Activated B cell treated with CpG ODN at 0.5 μM for 24 hours (primary cell): ENCODE measurements around the gene PLP2. TPM values are rescaled to one million over a fixed set of nuclear protein-coding genes. Genes with fewer than 3 reads are reported as not detected.

ENCODE experiments used
- ATAC-seq: fragments of 200-7000 bp; cut with Tn5 transposase; one replicate; pipeline ENCODE4 v1.10.0; 2021; ENCODE audit warnings: low read depth, mild to moderate bottlenecking, moderate library complexity
- CTCF ChIA-PET: fragments of 350-600 bp; sonication (Branson Sonifier 250); formaldehyde crosslinking; loops from one replicate; lab custom pipeline; 2021; ENCODE audit warnings: antibody characterized with exemption; lab: Charles Lee
- POLR2A ChIA-PET: fragments of 350-600 bp; sonication (Branson Sonifier 250); formaldehyde crosslinking; loops from one replicate; lab custom pipeline; 2021; ENCODE audit warnings: antibody characterized with exemption; lab: Charles Lee
- DNase-seq: peaks from one replicate; pipeline ENCODE4 v3.0.0; 2022
- H3K27ac Mint-ChIP-seq: one replicate; pipeline ENCODE4 v1.8.0; 2020; ENCODE audit warnings: mixed read lengths
- H3K27me3 Mint-ChIP-seq: one replicate; pipeline ENCODE4 v1.8.0; 2021; ENCODE audit warnings: mixed read lengths
- H3K36me3 Mint-ChIP-seq: one replicate; pipeline ENCODE4 v1.8.0; 2021; ENCODE audit warnings: low read depth, mixed read lengths
- H3K4me1 Mint-ChIP-seq: one replicate; pipeline ENCODE4 v1.8.0; 2021; ENCODE audit warnings: mixed read lengths
- H3K4me3 Mint-ChIP-seq: one replicate; pipeline ENCODE4 v1.8.0; 2020; ENCODE audit warnings: mild to moderate bottlenecking, mixed read lengths
- H3K9me3 Mint-ChIP-seq: one replicate; pipeline ENCODE4 v1.8.0; 2020; ENCODE audit warnings: mixed read lengths
- CTCF ChIP-seq: fragments of 200-600 bp; IDR thresholded peaks from one replicate; pipeline ENCODE4 v1.8.0; 2022; ENCODE audit warnings: antibody characterized with exemption, mild to moderate bottlenecking
- intact Hi-C: fragments of 100-400 bp; cut with micrococcal nuclease; formaldehyde crosslinking; loops from one replicate; pipeline ENCODE4 v1.15.1; 2024
- total RNA-seq: library from RNA; stranded (reverse); gene quantifications from 2 replicates; pipeline ENCODE4 v1.2.3, GENCODE V29; 2022

The PLP2 gene
- total RNA-seq, 1 donor from 2014 or later = 97.2 TPM

GRCh38 chrX:49164589-49165360 is 6.9 kb upstream of the PLP2 start:
- H3K27ac Mint-ChIP-seq = peak overlapping the region; percentile 92
- H3K9me3 Mint-ChIP-seq = no peaks in the 10 kb centered on the region
- no peaks in the 10 kb centered on the region for H3K27me3 Mint-ChIP-seq
- TF ChIP-seq CTCF = no peak
- DNase-seq (no peak), ATAC-seq (no peak)
- intact Hi-C loops = loop anchor here (1.0 to 10.0 kb wide), 3 partner anchors 8 to 87 kb away; partner anchors contain the start of gene WDR45
- peaks cover 35% of the 10 kb centered on the region for H3K4me1 Mint-ChIP-seq
- H3K4me3 Mint-ChIP-seq = peak overlapping the region; percentile 83
- no peaks in the 10 kb centered on the region for H3K36me3 Mint-ChIP-seq
- POLR2A ChIA-PET = interaction anchor here (0.9 to 1.2 kb wide), 2 partner anchors 21 to 245 kb away, joined by 3 read pairs; no protein-coding TSS in a partner anchor
- CTCF ChIA-PET = interaction anchor here (1.3 kb wide), 1 partner anchor 23 kb away, joined by 4 read pairs; no protein-coding TSS in a partner anchor

- ChIA-PET POLR2A (interaction anchor here (0.5 to 4.6 kb wide), 21 partner anchors 11 to 1976 kb away, joined by 3 to 48 read pairs (median 4); partner anchors contain the start of genes CCDC22, GPKOW, GRIPAP1 and PPP1R3F), CTCF (interaction anchor here (0.8 to 3.2 kb wide), 4 partner anchors 10 to 26 kb away, joined by 3 to 10 read pairs (median 6); no protein-coding TSS in a partner anchor)
- intact Hi-C loops = loop anchor here (1.0 to 10.0 kb wide), 5 partner anchors 10 to 103 kb away; partner anchors contain the start of genes PPP1R3F, PRICKLE3 and WDR45
- Mint-ChIP-seq H3K36me3 (no peaks in the 10 kb centered on the region), H3K27me3 (no peaks in the 10 kb centered on the region), H3K4me3 (peak overlapping the region; percentile 74), H3K4me1 (peaks cover 35% of the 10 kb centered on the region), H3K27ac (peak overlapping the region; percentile 94), H3K9me3 (no peaks in the 10 kb centered on the region)
- TF ChIP-seq CTCF = no peak
- DNase-seq = peak; percentile 53
- ATAC-seq = peak; percentile 61
Observed at GRCh38 chrX:49165901-49166881, 5.5 kb upstream of the PLP2 start.

GRCh38 chrX:49166914-49167739 is 4.6 kb upstream of the PLP2 start:
- DNase-seq (peak; percentile 50), ATAC-seq (peak; percentile 28)
- no peaks in the 10 kb centered on the region for H3K27me3 Mint-ChIP-seq
- peak overlapping the region; percentile 74 for H3K4me3 Mint-ChIP-seq
- ChIA-PET CTCF (interaction anchor here (0.8 to 3.2 kb wide), 4 partner anchors 11 to 25 kb away, joined by 3 to 10 read pairs (median 6); no protein-coding TSS in a partner anchor), POLR2A (interaction anchor here (0.5 to 4.6 kb wide), 19 partner anchors 10 to 1976 kb away, joined by 3 to 48 read pairs (median 6); partner anchors contain the start of genes CCDC22, PPP1R3F, RBM3 and WDR45)
- peak overlapping the region; percentile 94 for H3K27ac Mint-ChIP-seq
- no peaks in the 10 kb centered on the region for H3K36me3 Mint-ChIP-seq
- intact Hi-C loops = loop anchor here (1.0 to 10.0 kb wide), 7 partner anchors 11 to 102 kb away; partner anchors contain the start of genes GPKOW, PPP1R3F, PRICKLE3 and WDR45
- H3K4me1 Mint-ChIP-seq = peaks cover 38% of the 10 kb centered on the region
- no peak for TF ChIP-seq CTCF
- H3K9me3 Mint-ChIP-seq = no peaks in the 10 kb centered on the region

- Mint-ChIP-seq H3K4me1 (peaks cover 39% of the 10 kb centered on the region), H3K27me3 (no peaks in the 10 kb centered on the region), H3K4me3 (peak overlapping the region; percentile 74), H3K9me3 (no peaks in the 10 kb centered on the region), H3K27ac (peak overlapping the region; percentile 94), H3K36me3 (peaks cover 3% of the 10 kb centered on the region)
- ChIA-PET POLR2A (interaction anchor here (0.7 to 4.6 kb wide), 9 partner anchors 9 to 430 kb away, joined by 3 to 48 read pairs (median 6); partner anchors contain the start of genes PPP1R3F and WDR45), CTCF (interaction anchor here (2.0 to 3.2 kb wide), 2 partner anchors 22 to 25 kb away, joined by 6 to 10 read pairs; no protein-coding TSS in a partner anchor)
- TF ChIP-seq CTCF = no peak
- intact Hi-C loops = loop anchor here (1.0 to 10.0 kb wide), 4 partner anchors 24 to 90 kb away; partner anchors contain the start of genes GPKOW and WDR45
- ATAC-seq = no peak
- no peak for DNase-seq
Observed at GRCh38 chrX:49167740-49168108, 4.0 kb upstream of the PLP2 start.
